Stimulated activated CD4-positive, alpha-beta T cell treated with anti-CD3 and anti-CD28 coated beads, Interleukin-1b, Interleukin-23, amount 100 ng/mL, for 1 hour (primary cell): Measurements from ENCODE around the gene DSCAML1.

Source experiments
- DNase-seq, 2 donors: peaks; one replicate each; pipeline ENCODE4 v3.0.0-alpha.2; 2020; ENCODE audit warnings: low read depth in 2 of 2

The DSCAML1 gene

DNA sequence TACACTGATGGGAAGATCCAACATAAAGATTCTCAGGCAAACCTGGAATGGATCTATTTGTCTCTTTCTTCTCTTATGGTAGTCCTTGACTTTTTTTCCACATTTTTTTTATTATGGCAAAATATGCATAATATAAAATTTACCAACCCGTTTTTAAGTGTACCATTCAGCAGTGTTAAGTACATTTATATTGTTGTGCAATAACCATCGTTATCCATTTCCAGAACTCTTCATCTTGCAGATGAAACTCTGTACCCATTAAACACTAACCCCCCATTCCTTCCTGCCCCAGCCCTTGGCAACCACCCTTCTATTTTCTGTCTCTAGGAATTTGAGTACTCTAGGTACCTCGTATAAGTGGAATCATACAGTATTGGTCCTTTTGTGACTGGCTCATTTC lies 99.7 kb downstream of the DSCAML1 start:
- DNase-seq = no peak

DNA sequence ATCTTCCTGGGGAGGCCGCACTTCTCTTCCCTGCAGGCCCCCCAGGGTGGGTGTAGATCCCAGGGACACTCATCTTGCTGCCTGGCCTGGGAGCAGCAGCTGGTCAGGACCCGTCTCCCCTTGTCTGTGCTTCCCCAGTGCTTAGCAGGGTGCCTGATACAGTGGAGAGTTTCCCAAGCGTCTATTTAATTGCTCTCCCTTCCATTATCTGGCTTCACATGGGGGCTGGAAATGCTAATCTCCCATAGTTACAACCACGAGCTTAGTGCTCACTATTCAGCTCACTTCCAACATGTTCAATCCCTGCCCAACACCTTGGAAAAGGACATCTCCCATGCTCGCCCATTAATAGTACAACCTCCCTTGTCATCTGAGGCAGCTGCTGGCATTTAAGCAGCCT lies 100.5 kb downstream of the DSCAML1 start:
- DNase-seq = no peak

DNA sequence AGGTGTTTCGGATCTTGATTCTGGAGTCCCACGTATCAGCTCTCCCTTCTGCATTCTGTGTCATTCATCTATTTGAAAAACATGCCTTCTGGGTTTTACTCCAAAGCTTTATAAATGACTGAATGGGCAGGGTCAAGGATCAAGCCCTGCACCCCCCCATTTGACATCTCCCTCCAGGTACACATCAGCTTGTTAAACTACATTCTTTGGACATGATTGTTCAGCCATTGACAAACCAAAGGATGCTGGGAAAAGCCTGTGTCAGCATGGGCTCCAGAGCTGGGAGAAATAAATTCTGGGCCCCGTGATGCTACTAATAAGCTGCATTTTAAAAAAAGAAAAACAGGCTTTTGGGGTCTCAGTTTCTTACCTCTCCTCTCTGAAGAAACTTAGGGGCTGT lies 103.7 kb downstream of the DSCAML1 start:
- DNase-seq = no peak

DNA sequence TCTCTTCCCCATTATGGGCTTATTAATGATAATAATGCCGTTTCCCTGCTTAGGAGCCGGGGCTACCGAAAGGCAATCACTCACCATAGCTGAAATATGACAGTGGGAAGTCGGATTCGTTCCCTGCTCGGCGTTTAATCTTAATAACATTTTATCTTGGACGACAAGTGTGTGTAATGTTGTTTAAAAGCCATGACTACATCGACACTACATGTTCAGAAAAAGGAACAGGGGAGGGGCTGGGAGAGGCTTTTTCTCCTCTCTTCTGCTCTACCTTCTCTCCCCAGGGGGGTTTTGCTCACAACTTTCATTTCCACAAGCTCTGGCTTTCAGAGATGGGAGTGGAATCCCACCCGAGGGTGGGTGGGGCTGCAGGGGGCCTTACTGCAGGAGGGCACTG lies 105.5 kb downstream of the DSCAML1 start:
- no peak for DNase-seq

DNA sequence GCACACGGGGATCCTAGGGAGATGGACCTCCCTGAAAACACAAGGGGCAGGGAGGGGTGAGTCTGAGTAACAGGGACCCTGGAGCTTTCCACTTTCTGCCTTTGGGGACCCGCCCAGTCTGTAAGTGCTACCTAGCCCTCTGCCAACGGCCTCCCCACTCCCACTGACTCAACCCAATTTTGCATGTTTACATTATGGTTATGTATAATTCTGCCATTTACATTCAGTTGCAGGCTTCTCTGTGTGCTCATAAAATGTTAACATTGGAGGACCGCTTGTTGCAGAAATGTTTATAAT lies 105.8 kb downstream of the DSCAML1 start:
- DNase-seq = no peak

DNA sequence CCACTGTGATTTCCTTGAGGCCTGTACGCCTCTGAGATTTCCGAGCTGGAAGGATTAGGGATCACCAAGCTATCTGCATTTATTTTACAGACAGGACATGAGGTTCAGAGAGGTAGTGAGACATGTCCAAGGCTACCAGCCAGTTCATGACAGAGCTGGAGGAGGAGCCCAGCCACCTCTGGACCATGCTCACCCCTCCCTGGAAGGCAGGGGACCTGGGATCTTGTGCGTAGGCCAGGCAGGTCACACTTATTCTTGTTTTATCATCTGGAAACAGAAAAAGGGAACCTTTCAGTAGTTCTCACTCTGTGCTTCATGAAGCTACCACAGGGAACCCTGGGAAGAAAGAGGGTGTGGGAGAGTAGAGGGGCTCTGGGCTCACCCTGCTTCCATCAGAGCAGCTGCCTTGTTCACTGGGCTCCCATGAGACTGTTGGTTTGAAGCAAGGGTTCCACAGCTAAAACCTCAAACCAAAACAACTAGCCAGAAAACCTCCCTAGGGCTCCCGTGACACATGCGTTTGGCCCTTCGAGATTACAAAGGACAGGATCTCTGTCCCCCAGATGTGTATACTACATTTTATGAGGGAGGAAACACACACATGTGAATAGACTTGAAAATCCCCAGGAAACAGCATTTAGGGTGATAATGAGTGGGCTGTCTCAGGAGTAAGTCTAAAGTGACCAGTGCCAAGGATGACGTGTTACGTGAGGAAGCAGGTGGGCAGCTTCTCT lies 106.4 kb downstream of the DSCAML1 start:
- no peak for DNase-seq

DNA sequence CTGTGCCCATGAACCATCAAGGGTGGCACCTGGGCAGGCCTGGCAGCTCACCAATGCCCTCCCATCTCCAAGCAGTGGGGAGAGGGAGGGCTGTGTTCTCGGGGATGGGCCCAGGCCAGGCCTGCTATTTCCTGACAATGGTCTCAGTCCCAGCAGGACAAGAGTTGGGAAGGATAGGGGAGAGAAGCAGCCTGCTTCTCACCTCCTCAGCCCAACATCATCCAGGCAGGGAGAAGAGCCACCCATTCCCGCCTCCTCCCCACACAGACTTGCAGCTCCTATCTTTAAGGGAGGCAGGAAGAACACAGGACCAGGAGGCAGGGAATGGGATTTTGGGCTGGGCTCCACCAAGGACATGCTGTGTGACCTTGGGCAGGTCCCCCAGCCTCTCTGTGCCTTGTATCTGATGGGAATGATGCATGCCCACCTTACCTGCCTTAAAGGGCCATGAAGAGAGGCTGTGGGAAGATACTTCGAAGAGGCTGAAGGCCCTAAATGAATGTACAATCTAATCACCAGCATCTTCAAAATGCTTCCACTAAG lies 108.7 kb downstream of the DSCAML1 start:
- DNase-seq = no peak

DNA sequence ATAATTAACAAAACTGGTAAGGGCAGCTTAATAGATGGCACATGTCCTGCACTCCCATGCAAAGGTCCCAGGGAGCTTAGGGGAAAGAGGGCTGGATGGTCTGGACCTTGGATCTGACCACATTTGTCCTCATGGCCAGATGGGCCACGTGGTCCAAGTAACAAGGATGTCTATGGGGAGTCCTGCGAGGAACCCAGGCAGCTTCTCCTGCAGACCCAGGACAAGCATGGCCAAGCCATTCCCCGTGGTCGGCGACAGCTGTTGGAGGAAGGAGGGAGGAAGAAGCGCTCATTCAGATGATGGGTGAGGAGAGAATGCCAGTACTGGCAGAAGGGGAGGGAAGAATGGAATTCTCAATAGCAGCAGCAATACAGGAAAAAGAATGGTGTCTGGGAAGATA lies 109.2 kb downstream of the DSCAML1 start:
- no peak for DNase-seq

DNA sequence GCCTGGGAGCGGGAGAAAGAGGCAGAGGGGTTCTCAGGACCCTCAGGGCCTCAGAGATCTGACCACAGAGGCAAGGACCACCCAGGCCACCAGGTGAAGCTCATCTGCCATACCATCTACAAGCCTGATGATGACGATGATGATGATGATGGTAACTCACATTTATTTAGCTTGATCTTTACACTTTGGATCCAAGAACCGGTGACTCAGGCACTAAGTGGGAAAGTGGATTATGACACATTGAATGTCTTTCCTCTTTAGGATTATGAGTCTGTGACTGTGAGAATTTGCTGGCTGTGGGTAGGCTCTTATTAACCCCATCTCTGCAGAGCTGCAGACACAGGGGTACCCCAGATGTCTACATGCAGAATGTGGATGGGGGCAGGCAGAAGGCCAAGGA lies 110.3 kb downstream of the DSCAML1 start:
- DNase-seq = no peak

DNA sequence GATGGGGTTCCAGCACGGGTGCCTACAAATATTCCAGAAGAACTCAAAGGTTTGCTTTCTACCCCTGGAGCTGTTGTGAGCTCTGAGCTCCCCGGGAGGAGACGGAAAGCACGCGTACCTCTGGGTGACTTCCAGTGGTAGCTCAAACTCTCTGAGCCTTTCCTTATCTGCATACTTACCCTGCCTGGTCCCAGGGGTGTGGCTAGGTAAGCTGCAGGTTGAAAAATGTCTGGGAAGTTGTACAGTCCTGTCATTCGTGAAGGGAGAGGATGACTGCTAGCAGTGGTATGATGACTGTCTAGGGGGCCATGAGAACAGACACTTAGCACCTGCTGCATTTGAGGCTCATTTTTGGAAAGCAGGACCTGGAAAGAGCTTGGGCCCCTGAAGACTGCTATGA lies 111.5 kb downstream of the DSCAML1 start:
- DNase-seq = no peak

DNA sequence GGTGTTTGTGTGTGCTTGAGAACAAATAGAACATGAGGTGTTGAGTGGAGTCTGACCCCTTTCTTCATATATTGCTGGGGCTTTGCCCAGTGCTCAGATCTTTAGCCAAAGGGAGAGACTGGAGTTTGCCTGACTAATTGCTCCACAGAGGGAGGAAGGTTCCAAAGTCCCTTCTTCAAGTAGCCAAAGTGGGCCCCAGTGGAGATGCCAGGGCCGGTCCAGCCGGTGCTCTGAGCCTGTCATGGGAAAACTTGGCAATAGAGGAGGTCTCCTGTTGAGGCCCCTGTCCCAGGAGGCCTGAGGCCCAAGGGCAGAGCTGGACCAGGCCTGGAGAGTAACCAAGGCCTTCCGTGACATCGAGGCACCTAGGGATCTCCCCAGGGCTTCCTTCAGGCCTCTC lies 112.3 kb downstream of the DSCAML1 start:
- no peak for DNase-seq

DNA sequence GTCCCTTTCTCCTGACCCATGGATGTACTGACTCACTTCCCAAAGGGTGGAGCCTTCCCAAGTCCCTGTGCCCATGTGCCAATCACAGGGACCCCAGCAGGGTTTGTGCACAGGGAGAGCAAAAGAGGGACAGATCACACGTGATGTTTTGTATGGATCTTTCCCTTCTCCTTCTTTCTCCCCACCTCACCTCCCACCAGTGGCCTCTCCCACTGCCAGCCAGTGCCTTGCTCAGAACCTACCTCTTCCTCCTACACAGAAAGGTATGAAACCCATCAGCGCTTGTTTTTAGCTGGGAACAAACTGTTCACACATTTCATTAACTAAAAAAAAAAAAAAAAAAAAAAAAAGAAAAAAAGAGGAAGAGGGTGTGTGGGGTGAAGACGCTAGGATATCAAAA lies 112.9 kb downstream of the DSCAML1 start:
- DNase-seq = no peak

DNA sequence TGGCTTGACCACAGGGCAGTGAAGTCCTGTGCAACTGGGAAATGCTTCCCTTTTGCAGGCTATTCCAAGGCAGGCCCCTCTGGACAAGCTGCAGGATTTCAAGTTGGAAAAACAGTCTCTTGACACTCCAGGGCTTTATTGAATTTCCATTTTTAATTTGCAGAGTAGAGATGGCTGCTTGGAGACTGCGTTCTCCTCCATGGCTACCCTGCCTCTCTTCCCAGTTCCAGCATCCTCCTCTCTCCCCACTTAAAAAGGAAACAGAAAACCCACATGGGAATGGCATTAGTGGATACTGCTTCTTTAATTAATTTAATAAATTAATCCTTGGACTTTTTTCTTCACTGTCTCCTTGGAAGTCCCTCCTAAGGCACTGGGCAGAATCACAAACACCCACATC lies 115.6 kb downstream of the DSCAML1 start:
- no peak for DNase-seq

DNA sequence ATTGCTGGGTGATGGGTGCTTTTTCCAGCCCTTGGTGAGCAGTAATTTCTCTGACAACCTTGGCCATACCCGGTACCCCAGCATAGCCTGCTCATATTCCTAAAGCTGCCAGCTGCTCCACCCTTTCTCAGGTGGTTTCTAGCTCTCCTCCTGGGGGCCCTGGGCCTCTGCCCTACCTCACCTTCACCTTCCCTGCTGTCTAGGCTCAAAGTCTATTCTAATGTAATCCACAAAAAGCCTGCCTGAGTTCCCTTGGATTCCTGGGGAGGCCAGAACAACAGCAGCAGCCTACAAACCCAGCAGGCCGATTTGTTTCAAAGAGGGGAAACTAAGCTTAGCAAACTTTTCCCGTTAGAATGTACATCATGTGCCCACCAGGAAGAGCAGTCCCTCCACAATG lies 117.6 kb downstream of the DSCAML1 start:
- no peak for DNase-seq

DNA sequence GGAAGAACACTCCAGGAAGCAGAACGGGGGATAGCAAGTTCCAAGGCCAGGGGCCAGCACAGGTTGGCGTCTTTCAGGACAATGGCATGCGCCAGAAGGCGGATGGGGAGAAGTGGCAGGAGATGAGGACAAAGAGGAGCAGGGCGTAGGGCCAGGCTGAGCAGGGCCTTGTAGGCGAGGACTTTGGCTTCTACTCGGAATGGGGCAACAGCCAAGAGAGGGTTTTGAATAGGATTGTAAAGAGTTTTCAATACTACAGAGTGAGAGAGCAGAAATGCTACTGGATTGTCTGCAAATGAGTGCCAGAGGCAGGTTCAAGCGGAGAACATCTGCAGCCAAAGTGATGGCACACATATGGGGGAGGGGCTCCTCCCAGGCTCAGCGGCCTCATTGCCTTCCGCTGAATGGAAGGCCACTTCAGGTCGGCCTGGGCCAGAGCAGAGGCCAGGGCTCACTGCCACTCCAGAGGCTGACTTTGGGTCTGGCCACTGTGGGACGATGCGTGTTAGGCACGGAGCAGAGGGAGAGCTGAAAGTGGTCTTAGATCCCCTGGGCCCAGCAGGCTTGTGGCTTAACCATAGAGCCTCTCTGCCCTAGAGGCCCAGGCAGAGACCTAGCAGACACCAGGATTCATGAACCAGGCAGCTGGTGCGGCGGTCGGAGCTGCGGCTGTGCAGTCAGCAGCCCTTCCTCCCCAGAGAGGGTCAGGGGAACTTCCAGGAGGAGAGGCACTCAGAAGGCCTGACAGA lies 118.2 kb downstream of the DSCAML1 start:
- no peak for DNase-seq

DNA sequence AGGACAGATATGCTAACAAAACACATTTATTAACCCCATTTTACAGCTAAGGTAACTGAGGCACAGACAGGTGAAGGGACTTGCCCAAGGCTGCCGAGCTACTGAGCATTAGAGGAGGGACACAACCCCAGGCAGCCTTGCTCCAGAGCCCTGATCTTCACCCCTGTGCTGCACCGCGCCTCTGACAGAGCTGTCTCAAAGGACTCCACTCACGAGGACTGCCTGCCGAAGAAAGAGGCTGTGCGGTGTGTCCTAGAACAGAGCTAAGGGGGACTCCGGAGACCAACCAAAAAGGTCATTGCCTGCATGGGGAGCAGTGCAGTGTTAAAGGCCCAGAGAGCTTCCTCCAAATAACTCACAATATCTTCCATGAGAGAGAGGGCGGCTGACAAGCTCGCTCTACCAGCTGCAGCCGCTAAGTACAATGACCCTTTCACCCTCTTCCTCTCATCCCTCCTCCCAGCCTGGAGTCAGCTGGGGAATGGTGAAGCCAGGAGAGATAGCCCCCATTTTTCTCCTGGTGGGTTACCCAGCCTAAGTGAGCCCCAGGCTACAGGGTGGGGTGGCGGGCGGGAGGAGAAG lies 119.2 kb downstream of the DSCAML1 start:
- no peak for DNase-seq

DNA sequence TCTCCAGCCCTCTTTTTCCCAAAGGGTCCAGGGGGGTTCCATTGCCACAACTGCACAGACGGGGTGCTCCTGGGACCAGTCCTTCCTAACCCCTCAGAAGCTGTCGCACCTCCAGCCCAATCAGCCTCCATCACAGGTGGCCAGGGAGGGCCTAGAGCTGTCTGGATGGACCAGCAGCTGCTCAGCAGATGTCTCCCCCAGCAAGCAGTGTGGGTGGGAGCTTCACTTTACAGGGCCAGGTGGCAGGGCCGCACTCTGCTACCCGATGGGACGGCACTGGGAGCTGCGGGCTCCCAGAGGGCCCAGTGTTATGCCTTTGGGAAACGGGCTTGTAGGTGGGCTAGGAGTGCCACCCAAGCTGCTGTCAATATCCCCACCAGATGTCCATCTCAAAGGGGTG lies 120.5 kb downstream of the DSCAML1 start:
- no peak for DNase-seq

DNA sequence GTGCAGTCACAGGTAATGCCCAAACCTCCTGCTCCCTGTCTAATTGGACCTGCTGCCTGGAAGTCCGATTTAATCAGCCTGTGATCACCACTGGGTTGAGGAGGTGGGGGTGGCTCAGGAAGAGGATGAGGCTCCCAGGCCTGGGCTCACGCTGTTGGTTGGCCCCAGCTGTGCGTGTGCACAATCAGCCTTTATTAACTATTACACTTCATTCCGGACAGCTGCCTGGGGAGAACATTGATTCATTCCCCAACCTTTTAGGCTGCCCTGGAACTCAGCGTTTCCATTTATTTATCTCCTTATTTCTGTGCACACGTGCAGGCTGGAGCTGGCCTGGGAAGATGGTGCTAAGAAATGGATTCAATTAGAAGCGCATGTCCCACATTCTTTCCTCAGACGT lies 123.4 kb downstream of the DSCAML1 start:
- no peak for DNase-seq

DNA sequence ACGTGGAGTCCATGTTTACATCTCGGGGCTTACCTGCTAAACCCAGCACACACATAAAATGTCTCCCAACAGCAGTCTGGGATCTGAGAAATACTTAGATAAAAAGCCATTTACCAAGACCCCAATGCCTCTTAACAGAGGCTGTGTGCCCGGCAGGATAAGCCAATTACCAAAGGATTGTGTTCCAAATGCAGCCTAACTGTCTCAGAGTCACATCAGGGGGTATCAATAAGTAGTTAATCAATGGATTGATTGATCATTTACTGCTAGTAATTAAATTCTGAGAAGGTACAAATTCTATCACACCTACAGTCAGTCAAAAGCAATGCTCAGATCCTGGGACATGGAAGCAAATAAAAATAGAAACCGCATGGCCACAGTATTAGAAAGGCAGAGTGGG lies 125.6 kb downstream of the DSCAML1 start:
- DNase-seq = no peak

DNA sequence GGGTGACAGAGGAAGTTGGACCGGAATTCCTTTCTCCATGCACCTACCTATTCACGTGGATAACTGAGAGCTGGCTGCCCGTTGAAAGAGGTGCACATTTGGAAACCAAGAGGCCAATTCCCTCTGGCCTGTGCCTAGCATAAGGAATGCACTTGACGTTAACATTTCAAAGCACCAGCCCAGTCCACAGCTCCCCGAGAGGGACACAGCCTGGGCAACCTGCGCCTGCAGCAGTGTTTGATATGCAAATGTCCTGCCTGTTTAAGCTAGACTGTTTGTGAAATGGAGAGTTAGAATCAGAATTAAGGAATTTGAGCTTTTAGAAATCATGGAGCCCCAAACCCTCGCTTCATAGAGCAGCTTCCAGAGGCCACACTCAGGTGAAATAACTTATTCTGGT lies 126.1 kb downstream of the DSCAML1 start:
- no peak for DNase-seq

DNA sequence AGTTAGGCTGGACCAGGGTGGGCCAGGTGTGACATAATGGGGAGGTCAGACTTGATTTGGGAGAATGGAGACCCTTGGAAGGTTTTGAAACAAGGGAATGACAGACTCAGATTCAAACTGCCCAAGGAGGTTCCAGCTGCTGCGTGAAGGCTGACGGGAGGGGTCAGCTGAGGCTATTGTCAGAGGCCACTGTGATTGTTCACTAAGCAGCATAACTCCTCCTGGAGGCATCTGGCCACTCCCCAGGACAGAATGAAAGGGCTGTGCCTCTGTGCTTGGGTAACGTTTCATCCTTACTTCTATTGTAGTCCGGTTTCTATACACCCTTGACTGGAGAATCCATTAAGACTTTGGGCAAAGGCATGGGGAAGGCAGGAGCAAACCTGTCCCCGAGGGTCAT lies 126.6 kb downstream of the DSCAML1 start:
- DNase-seq = no peak

DNA sequence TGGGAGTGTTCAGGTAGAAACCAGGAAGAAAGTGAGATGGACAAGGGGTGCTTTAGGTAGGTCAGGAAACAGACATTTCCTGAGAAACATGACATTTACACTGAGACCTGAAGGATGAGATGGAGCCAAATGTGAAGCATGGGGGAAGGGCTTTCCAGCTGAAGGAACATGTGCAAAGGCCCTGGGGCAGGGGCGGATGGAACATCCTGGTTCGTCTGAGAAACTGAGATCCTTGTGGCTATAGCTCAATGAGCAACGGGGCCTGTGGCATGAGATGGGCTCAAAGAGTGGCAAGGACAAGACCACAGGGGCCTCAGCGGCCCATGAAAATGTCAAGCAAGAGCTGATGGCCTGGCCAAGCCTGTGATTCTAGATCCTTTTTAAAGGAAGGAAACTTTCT lies 127.4 kb downstream of the DSCAML1 start:
- no peak for DNase-seq

DNA sequence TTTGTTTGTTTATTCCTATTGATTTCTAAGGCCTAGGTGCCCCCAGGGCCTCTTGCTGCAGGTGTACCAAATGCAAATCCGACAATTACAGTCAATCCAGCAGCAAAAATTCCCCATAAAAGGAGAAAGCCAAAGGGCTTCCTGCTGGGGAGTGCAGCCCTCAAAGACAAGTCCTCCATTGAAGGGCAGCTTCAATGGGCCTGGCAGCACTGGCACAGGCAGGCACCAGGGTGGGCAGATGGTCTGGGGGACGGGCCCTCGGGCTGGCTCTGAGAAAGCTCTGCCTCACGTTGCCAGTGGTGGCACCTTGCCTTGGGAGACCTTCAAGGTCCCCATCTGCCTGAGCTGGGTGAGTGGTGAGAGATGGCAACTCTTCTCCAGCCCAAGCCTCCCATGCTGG lies 128.0 kb downstream of the DSCAML1 start:
- no peak for DNase-seq
